HuH-7.5 (cell line): ENCODE data around the gene GGA2.
"Not testable (repeated sequence)": the region's sequence is repeated elsewhere in the genome, so short reads cannot be mapped to it uniquely, and the experiment has no call there.

Experiments
- DNase-seq: peaks from one replicate; pipeline ENCODE4 v3.0.0; 2011; ENCODE audit warnings: low spot score

GGA2 gene, protein sequence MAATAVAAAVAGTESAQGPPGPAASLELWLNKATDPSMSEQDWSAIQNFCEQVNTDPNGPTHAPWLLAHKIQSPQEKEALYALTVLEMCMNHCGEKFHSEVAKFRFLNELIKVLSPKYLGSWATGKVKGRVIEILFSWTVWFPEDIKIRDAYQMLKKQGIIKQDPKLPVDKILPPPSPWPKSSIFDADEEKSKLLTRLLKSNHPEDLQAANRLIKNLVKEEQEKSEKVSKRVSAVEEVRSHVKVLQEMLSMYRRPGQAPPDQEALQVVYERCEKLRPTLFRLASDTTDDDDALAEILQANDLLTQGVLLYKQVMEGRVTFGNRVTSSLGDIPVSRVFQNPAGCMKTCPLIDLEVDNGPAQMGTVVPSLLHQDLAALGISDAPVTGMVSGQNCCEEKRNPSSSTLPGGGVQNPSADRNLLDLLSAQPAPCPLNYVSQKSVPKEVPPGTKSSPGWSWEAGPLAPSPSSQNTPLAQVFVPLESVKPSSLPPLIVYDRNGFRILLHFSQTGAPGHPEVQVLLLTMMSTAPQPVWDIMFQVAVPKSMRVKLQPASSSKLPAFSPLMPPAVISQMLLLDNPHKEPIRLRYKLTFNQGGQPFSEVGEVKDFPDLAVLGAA

DNA sequence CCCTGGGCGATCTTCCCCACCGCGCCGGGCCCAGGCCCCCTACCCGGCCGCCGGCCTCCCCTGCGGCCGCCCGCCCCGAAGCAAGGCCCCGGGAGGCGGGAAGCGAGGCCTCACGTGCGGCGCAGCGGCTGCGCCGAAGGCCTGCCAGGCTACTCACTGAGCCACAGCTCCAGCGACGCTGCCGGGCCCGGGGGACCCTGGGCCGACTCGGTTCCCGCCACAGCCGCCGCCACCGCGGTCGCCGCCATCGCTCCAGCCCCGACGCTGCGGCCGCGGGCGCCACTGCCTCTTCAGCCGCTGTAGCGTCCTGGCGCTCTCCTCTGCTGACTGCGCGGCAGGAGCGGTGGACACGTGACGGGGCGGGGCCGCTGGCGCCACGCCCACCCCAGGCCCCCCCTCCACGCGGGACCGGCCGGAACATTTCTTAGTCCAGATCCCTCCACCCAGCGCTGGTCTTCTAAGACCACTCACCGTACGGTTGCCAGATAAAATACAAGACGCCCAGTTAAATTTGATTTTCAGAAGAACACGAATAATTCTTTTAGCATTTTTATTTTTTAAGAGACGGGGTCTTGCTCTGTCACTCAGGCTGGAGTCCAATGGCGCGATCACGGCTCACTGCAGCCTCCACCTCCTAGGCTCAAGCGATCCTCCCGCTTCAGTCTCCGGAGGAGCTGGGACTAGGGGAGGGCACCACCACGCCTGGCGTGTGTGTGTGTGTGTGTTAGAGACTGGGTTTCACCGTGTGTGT lies at the start of gene GGA2:
Gene GGA2, minus strand, starts transcription at position 331 of the 751 bp plus-strand sequence. Its CDS starts 83 bp downstream, at position 248.
- peak; percentile 60 for DNase-seq

DNA sequence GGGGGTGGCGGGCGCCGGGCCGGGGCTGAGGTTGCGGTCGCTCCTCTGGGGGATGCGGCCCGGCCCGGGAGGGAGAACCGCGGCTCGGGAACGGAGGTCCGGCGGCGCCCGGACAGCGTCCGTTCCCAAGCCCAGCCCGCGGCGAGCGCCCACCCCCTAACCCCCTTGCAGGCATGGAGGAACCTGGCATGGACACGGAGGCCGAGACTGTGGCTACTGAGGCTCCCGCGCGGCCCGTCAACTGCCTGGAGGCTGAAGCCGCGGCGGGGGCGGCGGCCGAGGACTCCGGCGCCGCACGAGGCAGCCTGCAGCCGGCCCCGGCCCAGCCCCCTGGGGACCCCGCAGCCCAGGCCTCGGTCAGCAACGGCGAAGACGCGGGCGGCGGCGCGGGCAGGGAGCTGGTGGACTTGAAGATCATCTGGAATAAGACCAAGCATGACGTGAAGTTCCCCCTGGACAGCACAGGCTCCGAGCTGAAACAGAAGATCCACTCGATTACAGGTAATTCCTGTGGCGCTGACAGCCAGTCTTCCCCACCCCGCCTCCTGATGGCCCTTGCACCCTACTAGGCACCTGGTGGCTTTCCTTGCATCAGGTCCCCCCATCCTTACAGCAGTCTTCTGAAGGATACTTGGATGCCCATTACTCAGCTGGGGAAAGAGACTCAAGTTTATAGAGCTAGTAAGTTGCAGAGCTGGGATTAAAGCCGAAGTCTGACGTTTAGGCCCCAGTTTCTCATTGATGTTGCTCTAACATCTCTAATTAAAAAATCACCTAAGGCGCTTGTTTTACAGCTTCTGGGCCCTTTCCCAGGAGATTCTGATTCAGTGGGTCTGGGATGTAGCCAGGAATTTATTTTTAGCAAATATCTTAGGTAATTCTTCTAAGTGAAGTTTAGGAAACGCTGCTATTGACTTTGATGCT lies 47.7 kb upstream of the GGA2 start:
- DNase-seq, result peak; percentile 9

DNA sequence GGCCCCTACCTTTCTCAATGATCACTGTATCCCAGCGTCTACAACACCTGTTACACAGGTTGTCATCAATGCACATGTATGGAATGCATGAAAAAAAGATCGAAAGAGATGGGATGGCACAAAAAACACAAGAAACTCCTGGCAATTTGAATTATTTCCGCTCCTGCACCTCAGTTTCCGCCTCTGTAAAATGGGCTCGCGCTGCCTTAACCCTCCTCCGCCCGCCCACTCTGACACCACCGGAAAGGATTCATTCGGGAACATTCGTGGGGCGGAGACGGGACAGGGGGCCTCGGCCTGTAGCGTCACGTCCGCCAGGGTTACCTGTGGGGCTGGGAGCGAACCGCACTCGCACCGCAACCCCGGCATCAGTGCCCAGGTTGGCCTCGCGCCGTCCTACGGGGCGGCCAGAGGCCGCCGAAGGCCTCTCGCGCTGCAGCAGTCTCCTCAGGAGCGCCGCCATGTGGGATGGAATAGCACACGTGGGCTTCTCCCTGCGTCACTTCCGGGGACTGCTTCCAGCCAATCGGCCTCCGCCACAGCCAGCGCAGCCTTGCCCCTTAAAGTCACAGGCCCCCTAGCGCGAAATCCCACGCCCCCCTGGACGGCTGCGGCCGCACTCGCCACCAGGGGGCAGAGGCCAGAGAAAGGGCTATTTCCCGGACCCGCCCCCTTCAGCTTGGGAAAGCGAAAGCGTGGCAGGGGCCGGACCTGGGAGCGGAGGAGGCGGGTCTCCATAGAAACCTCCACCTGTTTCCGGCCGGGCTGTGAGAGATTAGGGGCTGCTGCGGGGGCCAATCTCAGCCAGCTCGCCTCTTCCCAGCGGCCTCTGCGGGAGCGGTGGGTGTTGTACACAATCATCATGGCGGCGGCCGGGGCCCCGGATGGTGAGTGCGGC lies 46.8 kb upstream of the GGA2 start, which contains the start of the genes EARS2 and UBFD1:
Gene EARS2, minus strand, starts transcription at position 470 of the 898 bp plus-strand sequence. Its CDS starts 7 bp downstream, at position 463.
Gene UBFD1, plus strand, starts transcription at position 847 of the 898 bp plus-strand sequence. Its CDS starts 16 bp downstream, at position 863.
- peak; percentile 87 for DNase-seq

DNA sequence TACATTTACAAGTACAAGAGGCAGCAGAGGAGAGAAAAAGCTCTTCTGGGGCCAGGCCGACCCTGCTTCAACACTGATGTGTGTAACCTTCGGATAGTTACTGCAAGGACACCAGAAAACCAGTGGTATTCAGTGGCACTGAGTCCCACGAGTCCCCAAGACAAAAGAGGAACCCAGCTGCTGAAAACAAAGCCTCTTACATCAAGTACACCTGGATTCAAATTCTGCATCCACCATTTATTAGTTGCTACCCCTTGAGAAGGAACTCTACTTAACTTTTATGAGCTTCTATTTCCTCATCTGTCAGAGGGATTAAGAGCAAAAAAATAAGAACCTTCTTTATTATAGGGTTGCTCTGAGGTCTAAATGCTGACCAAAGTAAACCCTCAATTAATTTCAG lies 44.2 kb upstream of the GGA2 start:
- DNase-seq, result no peak

DNA sequence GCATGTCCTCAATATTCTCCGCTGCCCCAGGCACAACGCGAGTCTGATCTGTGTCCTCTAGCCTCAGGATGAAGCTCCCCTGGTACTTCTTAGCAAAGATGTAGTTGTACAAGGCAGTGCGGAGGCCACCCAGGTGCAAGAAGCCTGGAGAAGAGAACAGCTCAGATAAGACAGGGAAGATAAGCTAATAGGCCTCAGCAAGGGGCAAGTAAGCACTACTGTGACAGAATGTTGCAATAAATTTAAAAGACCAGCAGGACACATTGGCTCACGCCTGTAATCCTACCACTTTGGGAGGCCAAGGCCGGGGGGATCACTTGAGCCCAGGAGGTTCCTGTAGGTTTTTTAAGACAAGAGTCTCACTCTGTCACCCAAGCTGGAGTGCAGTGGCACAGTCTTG lies 41.9 kb upstream of the GGA2 start:
- DNase-seq, result no peak

DNA sequence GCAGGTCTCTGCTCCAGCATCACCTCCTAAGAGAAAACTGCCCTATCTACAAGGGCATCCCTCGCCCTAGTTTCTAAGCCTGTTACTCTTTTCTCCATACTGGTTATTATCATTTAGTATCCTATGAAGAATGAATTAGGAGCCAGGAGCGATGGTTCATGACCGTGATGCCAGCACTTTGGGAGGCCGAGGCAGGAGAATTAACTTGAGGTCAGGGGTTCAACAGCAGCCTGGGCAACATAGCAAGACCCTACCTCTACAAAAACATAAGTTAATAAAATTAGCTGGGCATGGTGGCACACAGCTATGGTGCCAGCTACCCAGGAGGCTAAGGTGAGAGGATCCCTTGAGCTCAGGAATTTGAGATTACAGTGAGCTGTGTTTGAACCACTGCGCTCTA lies 39.6 kb upstream of the GGA2 start:
- DNase-seq, result no peak

DNA sequence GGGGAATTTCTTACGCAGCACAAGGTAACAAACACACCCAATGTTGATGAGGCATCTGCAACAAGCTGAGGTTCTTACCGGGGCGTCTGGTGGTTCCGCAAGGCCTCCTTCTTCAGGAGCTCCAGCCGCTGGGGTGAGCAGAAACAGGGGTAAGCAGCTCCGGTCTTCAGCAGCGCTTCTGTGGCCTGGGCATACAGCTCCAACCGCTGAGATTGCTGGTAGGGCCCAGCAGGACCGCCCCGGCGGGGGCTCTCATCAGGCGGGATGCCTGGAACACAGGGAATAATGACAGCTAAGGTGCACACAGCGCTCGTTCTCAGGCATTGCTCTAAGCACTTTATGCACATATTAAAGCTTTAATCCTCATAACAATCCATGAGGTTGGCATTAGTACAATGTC lies 34.1 kb upstream of the GGA2 start:
- DNase-seq, result no peak

DNA sequence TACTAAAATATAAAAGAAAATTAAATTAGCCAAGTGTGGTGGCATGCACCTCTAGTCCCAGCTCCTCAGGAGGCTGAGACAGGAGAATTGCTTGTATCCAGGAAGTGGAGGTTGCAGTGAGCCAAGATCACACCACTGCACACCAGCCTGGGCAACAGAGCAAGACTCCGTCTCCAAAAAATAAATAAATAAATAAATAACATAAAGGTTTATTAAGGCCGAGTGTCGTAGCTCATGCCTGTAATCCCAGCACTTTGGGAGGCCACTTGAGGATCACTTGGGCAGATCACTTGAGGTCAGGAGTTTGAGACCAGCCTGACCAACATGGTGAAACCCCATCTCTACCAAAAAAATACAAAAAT lies 30.5 kb upstream of the GGA2 start:
- not testable (repeated sequence) for DNase-seq

DNA sequence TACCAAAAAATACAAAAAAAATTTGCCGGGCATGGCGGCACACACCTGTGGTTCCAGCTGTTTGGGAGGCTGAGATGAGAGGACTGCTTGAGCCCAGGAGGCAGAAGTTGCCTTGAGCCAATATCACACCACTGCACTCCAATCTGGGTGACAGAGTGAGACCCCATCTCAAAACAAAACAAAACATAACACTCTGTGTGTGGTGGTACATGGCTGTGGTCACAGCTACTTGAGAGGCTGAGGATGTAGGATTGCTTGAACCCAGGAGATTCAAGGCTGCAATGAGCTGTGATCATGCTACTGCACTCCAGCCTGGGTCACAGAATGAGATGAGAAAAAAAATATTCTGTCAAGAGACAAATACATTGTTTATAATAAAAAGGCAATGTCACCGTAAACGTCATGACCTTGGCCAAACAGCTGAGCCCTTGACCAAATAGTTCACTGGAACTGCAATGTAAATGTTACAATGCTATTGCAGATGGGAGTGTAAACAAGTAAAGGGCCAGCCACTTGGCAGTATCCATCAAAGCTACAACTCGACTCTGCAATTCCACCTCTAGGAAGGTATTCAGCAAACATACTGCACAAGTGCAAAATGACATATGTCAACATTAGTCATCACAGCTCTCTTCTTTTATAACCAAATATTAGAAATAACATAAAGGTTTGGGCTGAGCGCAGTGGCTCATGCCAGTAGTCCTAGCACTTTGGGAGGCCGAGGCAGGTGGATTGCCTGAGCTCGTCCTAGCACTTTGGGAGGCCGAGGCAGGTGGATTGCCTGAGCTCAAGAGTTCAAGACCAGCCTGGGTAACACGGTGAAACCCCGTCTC lies 29.9 kb upstream of the GGA2 start:
- peak; percentile 29 for DNase-seq

DNA sequence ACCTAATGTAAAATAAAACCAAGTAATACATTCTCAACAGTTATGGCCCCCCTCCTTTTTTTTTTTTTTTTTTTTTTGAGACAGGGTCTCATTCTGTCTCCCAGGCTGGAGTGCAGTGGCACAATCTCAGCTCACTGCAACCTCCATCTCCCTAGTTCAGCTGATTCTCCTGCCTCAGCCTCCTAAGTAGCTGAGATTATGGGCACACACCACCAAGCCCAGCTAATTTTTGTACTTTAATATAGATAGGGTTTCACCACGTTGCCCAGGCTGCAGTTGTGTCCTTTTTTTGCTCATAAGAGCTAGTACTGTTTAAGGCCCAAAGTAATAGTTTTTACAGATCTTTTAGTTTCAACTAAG lies 28.6 kb upstream of the GGA2 start:
- no peak for DNase-seq

DNA sequence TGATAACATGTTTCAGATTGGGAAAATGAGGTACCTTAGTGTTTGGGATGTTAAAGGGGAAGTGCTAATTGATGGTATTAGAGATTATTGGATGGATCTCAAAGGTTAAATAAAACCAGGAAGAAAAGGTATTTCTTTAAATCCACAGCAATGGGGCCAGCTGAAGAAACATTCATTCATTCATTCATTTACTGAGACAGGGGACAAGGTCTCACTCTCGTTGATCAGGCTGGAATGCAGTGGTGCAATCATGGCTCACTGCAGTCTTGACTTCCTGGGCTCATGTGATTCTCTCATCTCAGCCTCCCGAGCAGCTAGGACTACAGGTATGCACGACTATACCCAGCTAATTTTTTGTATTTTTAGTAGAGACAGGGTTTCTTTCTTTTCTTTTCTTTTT lies 27.1 kb upstream of the GGA2 start:
- no peak for DNase-seq

DNA sequence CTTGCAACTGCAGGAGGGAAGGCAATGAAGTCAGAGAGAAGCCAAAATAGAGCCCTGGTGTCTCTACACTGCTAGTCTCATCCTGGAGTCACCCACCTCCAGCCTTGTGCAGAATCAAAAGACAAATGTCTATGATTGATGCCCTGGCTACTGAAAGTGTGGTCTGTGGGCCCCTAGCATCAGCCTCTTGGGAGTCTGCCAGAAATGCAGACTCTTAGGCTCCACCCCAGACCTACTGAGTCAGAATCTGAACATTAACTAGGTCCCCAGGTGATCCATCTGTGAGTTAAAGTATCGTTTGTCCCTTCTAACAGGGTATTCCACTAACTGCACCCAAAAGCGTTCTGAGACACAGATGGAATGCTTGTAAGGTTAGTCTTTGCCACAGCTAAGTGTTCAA lies 25.6 kb upstream of the GGA2 start:
- no peak for DNase-seq

DNA sequence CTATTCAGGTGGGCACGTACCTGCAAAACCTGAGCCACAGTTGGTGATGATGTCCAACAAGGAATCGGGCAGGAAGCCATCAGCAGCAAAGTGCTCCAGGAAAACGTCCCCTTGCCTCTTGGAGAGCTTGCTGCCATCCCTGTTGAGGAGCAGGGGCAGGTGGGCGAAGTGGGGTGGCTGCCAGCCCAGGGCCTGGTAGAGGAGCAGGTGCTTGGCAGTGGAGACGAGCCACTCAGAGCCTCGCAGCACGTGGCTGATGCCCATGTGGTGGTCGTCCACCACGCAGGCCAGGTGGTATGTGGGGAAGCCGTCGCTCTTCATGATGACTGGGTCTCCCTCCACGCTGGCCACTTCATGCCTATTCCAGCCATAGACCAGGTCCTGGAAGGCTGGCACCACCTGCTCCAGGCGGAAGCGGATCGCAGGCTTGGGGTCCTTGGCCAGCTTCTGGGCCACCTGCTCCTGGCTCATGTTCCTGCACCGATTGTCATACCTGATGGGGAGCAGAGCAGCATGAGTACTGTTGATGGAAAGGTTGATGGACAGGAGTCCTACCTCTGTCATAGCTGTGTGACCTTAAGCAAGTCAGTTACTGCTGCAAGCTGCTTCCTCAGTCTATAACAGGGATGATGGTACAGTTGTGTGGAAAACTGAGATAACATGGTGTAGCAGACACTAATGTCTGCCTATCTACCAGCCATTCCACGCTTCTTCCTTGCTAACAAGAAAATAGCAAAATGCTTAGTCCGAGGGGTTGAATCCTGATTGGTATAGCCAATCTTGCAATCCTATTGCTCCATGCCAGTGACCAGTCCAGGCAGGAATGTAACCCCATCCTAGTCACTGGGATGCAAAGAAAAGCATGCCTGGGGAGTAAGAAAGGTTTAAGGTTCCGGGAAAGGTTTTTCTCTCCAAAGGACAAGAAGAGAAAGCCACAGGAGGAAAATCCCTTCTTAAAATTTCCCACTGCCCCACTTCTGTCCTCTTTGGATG lies 24.9 kb upstream of the GGA2 start:
- no peak for DNase-seq

DNA sequence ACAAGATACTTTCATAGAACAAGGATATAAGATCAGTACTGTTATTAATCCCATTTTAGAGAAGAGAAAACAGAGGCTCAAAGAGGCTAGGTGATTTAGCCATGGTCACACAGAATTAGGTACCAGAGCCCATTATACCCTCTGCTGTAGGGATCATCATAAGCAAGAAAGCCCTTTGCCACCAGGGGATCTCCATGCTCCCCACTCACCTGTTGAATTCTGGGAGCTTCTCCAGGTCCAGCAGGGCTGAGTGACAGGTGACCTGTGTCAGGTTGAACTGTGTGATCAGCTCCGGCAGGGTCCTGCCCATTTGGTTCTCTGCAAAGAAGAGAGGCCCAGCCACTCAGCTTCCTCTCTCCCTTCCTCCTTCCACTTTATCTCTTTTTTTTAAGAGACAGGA lies 22.2 kb upstream of the GGA2 start:
- DNase-seq, result no peak

DNA sequence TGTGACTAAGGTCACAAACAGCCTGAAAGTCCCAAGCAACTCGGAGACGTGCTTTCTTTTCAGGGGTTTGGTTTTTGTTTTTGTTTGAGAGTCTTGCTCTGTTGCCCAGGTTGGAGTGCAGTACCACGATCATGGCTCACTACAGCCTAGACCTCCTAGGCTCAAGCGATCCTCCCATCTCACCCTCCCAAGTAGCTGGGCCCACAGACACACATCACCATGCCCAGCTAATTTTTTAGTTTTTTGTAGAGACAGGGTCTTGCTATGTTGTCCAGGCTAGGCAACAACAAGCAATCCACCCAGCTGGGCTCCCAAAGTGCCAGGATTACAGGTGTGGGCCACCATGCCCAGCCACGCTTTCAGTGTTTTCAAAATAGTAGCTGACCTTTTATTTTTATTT lies 19.8 kb upstream of the GGA2 start:
- no peak for DNase-seq

DNA sequence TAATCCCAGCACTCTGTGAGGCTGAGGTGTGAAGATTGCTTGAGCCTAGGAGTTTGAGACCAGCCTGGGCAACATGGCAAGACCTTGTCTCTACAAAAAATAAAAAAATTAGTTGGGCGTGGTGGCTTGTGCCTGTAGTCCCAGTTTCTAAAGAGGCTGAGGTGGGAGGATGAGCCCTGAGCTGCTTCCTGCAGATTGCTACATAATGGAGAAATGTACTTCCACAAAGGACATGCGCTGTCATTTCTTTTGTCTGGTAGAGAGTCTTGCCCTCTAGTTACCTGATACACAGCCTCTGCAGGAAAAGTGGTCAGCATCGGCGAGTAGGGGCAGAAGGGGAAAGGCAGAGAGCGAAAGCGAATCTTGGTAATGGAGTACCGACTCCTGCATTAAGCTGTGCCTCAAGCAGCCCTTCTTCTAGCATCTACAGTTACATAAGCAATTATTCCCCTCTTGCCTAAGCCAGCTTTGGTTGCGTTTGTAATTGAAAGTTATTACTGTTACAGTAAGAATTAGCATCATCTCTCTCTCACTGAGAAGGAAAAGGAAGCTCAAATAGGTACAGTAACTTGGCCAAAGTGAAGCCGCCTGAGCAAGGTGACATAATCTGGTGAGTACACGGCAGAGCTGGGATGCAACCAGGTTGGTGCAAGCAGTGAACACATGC lies 18.5 kb upstream of the GGA2 start:
- no peak for DNase-seq

DNA sequence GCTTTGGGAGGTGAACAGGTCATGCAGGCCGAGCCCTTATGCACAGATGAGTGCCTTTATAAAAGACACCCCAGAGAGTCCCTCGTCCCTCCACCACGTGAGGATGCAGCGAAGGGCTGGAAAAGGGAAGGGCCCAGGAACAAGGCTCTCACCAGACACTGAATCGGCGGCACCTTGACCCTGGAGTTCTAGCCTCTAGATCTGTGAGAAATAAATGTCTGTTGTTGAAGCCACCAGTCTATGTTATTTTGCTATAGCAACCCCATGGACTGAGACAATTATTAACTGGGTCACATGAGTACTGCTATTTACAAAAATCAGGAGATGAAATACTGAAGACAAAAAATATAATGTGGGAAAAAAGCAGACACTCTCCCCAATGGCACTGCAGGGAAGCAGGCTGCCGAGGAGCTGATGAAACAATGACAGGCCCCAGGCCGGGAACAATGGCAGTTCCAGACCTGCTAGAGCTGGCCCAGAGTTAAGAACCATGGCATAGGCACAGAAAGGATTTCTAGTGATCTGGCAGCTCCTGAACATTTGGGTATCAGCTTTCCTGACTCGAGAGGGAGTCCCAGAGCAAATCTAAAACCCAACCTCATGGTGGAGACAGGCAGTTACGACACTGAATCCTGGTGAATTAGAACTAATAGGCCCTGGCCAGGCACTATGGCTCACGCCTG lies 17.8 kb upstream of the GGA2 start:
- DNase-seq, result no peak
